Transverse colon (tissue), 4 donors: Measurements from ENCODE around the gene CADM2.

Source experiments
- CTCF ChIP-seq, 5 experiments: fragments of 200-600 bp in 3 of 5; fragments of 450-650 bp in 2 of 5; sonication (generic) in 3 of 5; IDR thresholded peaks; 1 replicate in 2 of 5; 2 replicates in 3 of 5; pipeline ENCODE4 v1.5.1; 2016 to 2017; ENCODE audit warnings: antibody characterized with exemption in 5 of 5, inconsistent platforms in 3 of 5, mild to moderate bottlenecking in 2 of 5, moderate library complexity in 1 of 5
- EP300 ChIP-seq: sonication (generic); formaldehyde crosslinking; IDR thresholded peaks from one replicate; pipeline ENCODE4 v1.6.1; 2017; ENCODE audit warnings: antibody characterized with exemption, low read depth
- POLR2A ChIP-seq: fragments of 450-650 bp; IDR thresholded peaks from one replicate; pipeline ENCODE4 v1.6.1; 2016; ENCODE audit warnings: antibody characterized with exemption, mild to moderate bottlenecking, moderate library complexity
- POLR2AphosphoS5 ChIP-seq, 3 donors: sonication (generic); formaldehyde crosslinking; IDR thresholded peaks; one replicate each; pipeline ENCODE4 v1.6.1; 2016; ENCODE audit warnings: antibody characterized with exemption in 3 of 3

DNA sequence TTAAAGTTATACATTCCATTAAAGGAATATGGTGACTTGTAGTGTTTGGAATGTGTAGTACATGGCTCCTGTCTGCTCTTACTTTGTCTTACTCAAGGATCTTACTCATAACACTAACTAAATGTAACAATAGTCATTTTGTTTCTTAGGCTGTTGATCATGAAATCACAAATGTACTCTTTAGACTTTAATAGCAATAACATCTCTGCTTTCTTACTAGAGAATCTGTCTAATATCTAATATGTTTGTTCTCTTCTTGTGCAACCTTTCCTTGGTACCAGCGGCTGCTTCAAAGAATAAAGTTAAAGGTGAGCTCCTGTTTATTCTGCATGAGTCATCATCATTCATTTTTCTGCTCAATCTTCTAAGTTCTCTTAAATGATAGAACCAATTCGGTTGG is 767.5 kb downstream of the CADM2 start:
- TF ChIP-seq EP300 (no peak), CTCF (IDR thresholded peaks at IDR 0.05) (no peak), POLR2AphosphoS5 (IDR thresholded peaks at IDR 0.05) (no peak), POLR2A (no peak)
